H9 (cell line): ENCODE results near the gene KIF22. TPM values are rescaled to one million over a fixed set of nuclear protein-coding genes. Genes with fewer than 3 reads are reported as not detected.

Experiments used
- DNase-seq: peaks from one replicate; pipeline ENCODE4 v3.0.0-alpha.2; 2017
- H2AFZ ChIP-seq: one replicate; pipeline ENCODE4 v1.6.1; 2013; ENCODE audit warnings: mild to moderate bottlenecking, low read length, control low read depth, moderate library complexity
- H2AK5ac ChIP-seq: 2 replicates; pipeline ENCODE4 v1.6.1; 2013; ENCODE audit warnings: low read length, control low read depth, mixed read lengths; ENCODE audit not compliant: insufficient read length
- H2BK120ac ChIP-seq: one replicate; pipeline ENCODE4 v1.6.1; 2013; ENCODE audit warnings: low read depth, mild to moderate bottlenecking, low read length, control low read depth, inconsistent platforms; ENCODE audit not compliant: poor library complexity, severe bottlenecking
- H2BK12ac ChIP-seq: 2 replicates; pipeline ENCODE4 v1.6.1; 2013; ENCODE audit warnings: low read length, control low read depth, mixed read lengths, low read depth; ENCODE audit not compliant: insufficient read length
- H2BK15ac ChIP-seq: 2 replicates; pipeline ENCODE4 v1.6.1; 2013; ENCODE audit warnings: low read depth, low read length, control low read depth
- H2BK20ac ChIP-seq: one replicate; pipeline ENCODE4 v1.6.1; 2013; ENCODE audit warnings: low read depth, mild to moderate bottlenecking, low read length, control low read depth, inconsistent platforms; ENCODE audit not compliant: poor library complexity, severe bottlenecking
- H2BK5ac ChIP-seq: 2 replicates; pipeline ENCODE4 v1.6.1; 2013; ENCODE audit warnings: low read length, control low read depth, mixed read lengths; ENCODE audit not compliant: insufficient read length
- H3K14ac ChIP-seq: 2 replicates; pipeline ENCODE4 v1.6.1; 2013; ENCODE audit warnings: low read length, control low read depth; ENCODE audit not compliant: insufficient read depth
- H3K18ac ChIP-seq: 2 replicates; pipeline ENCODE4 v1.6.1; 2013; ENCODE audit warnings: low read depth, mild to moderate bottlenecking, mixed read lengths, low read length, control low read depth; ENCODE audit not compliant: insufficient read length
- H3K23ac ChIP-seq: 2 replicates; pipeline ENCODE4 v1.6.1; 2013; ENCODE audit warnings: low read length, control low read depth, mixed read lengths, low read depth; ENCODE audit not compliant: insufficient read length
- H3K23me2 ChIP-seq: 2 replicates; pipeline ENCODE4 v1.6.1; 2013; ENCODE audit warnings: low read depth, mild to moderate bottlenecking, mixed read lengths, low read length, control low read depth; ENCODE audit not compliant: insufficient read length, poor library complexity, severe bottlenecking
- H3K27ac ChIP-seq: 2 replicates; pipeline ENCODE4 v1.5.1; 2013; ENCODE audit warnings: low read length, control low read depth, mixed read lengths, low read depth; ENCODE audit not compliant: insufficient read length
- H3K27me3 ChIP-seq: 2 replicates; pipeline ENCODE4 v1.6.1; 2013; ENCODE audit warnings: low read length, control low read depth, inconsistent platforms; ENCODE audit not compliant: insufficient read depth
- H3K4ac ChIP-seq: 2 replicates; pipeline ENCODE4 v1.6.1; 2013; ENCODE audit warnings: low read depth, mild to moderate bottlenecking, control low read depth, inconsistent platforms, low read length, moderate library complexity
- H3K4me1 ChIP-seq: 2 replicates; pipeline ENCODE4 v1.6.1; 2013; ENCODE audit warnings: low read length, control low read depth, inconsistent platforms; ENCODE audit not compliant: insufficient read depth
- H3K4me2 ChIP-seq: 2 replicates; pipeline ENCODE4 v1.6.1; 2013; ENCODE audit warnings: low read length, control low read depth, mixed read lengths; ENCODE audit not compliant: insufficient read length, insufficient read depth
- H3K56ac ChIP-seq: 2 replicates; pipeline ENCODE4 v1.6.1; 2013; ENCODE audit warnings: low read depth, mild to moderate bottlenecking, mixed read lengths, low read length, control low read depth; ENCODE audit not compliant: insufficient read length
- H3K79me1 ChIP-seq: 2 replicates; pipeline ENCODE4 v1.6.1; 2013; ENCODE audit warnings: low read depth, mild to moderate bottlenecking, moderate library complexity, low read length, control low read depth, inconsistent platforms; ENCODE audit not compliant: insufficient read depth, poor library complexity, severe bottlenecking
- H3K79me2 ChIP-seq: 2 replicates; pipeline ENCODE4 v1.6.1; 2013; ENCODE audit warnings: low read length, control low read depth, inconsistent platforms; ENCODE audit not compliant: insufficient read depth
- H3K9ac ChIP-seq: 2 replicates; pipeline ENCODE4 v1.6.1; 2013; ENCODE audit warnings: low read length, control low read depth, mixed read lengths; ENCODE audit not compliant: insufficient read length; ENCODE audit errors: extremely low read depth
- H3K9me3 ChIP-seq: one replicate; pipeline ENCODE4 v1.6.1; 2013; ENCODE audit warnings: low read depth, low read length, inconsistent platforms; ENCODE audit not compliant: control insufficient read depth
- H3T11ph ChIP-seq: one replicate; pipeline ENCODE4 v1.6.1; 2013; ENCODE audit warnings: mild to moderate bottlenecking, low read length, control low read depth, inconsistent platforms
- H4K20me1 ChIP-seq: one replicate; pipeline ENCODE4 v1.6.1; 2013; ENCODE audit not compliant: control insufficient read depth, insufficient read length, insufficient read depth
- H4K5ac ChIP-seq: 2 replicates; pipeline ENCODE4 v1.6.1; 2013; ENCODE audit warnings: low read depth, mild to moderate bottlenecking, mixed read lengths, low read length, control low read depth; ENCODE audit not compliant: insufficient read length
- H4K8ac ChIP-seq: replicated peaks from 2 replicates; pipeline ENCODE4 v1.6.1; 2013; ENCODE audit warnings: low read length, control low read depth, mixed read lengths, low read depth; ENCODE audit not compliant: insufficient read length
- H4K91ac ChIP-seq: 2 replicates; pipeline ENCODE4 v1.6.1; 2013; ENCODE audit warnings: low read depth, mild to moderate bottlenecking, moderate library complexity, mixed read lengths, low read length, control low read depth; ENCODE audit not compliant: insufficient read length
- H3K27ac Mint-ChIP-seq, 3 experiments: 2 replicates in 2 of 3; 3 replicates in 1 of 3; pipeline ENCODE4 v1.8.0; 2020 to 2021; ENCODE audit warnings: mixed read lengths in 3 of 3, mild to moderate bottlenecking in 1 of 3, moderate library complexity in 1 of 3
- H3K27me3 Mint-ChIP-seq: 2 replicates; pipeline ENCODE4 v1.8.0; 2021; ENCODE audit warnings: low read depth, mild to moderate bottlenecking, moderate library complexity, mixed read lengths
- H3K36me3 Mint-ChIP-seq, 3 experiments: 2 replicates in 2 of 3; 3 replicates in 1 of 3; pipeline ENCODE4 v1.8.0; 2020 to 2021; ENCODE audit warnings: low read depth in 3 of 3, mixed read lengths in 3 of 3; ENCODE audit not compliant: insufficient read depth in 1 of 3
- H3K4me1 Mint-ChIP-seq, 2 experiments: 2 replicates each; pipeline ENCODE4 v1.8.0; 2020; ENCODE audit warnings: mixed read lengths in 2 of 2
- H3K4me3 Mint-ChIP-seq, 2 experiments: 2 replicates in 1 of 2; 3 replicates in 1 of 2; pipeline ENCODE4 v1.8.0; 2020 to 2021; ENCODE audit warnings: mild to moderate bottlenecking in 2 of 2, mixed read lengths in 2 of 2, moderate library complexity in 1 of 2
- H3K9me3 Mint-ChIP-seq, 2 experiments: 2 replicates in 1 of 2; 3 replicates in 1 of 2; pipeline ENCODE4 v1.8.0; 2020; ENCODE audit warnings: mild to moderate bottlenecking in 2 of 2, mixed read lengths in 2 of 2, moderate library complexity in 1 of 2
- WGBS: extraction: QIAGEN DNeasy Blood & Tissue Kit; methylation state at CpG from one replicate; pipeline ENCODE4 v1.1.7; 2013; ENCODE audit warnings: missing lambda C conversion rate, low lambda C conversion rate, mixed read lengths; ENCODE audit not compliant: insufficient read length; ENCODE audit errors: extremely low coverage; 5-methylcytosine and 5-hydroxymethylcytosine counted together
- total RNA-seq: library from RNA; stranded (reverse); gene quantifications from 2 replicates; pipeline ENCODE4 v1.2.1, GENCODE V29; 2021
- TF ChIP-seq, protein P1 (sequence below): fragments of 200-600 bp; sonication (generic); conservative IDR thresholded peaks from 3 replicates; pipeline ENCODE4 v1.8.0; 2021; ENCODE audit warnings: antibody characterized with exemption, mild to moderate bottlenecking

Gene KIF22
- total RNA-seq, 1 experiment from 2014 or later, result 151 TPM

- no peak for DNase-seq
- H3K27ac Mint-ChIP-seq, result no peak overlapping the region
- H3K4me1 Mint-ChIP-seq, result no peaks in the 10 kb centered on the region
- H3K14ac ChIP-seq, result no peak overlapping the region; the same call in 1 of the 2 replicates
- H3K9ac ChIP-seq, result no peak overlapping the region
- H4K8ac ChIP-seq, result no peak overlapping the region
- H3K9me3 ChIP-seq, result no peaks in the 10 kb centered on the region
- no peak overlapping the region for H3K56ac ChIP-seq
- no peak overlapping the region for H3K4me2 ChIP-seq
- H3K4me1 ChIP-seq, result no peaks in the 10 kb centered on the region
- no peak overlapping the region for H3K4ac ChIP-seq
- H3T11ph ChIP-seq, result no peak overlapping the region
- no peak overlapping the region for H3K18ac ChIP-seq
- no peak overlapping the region for H4K5ac ChIP-seq
- H3K36me3 Mint-ChIP-seq, result no peaks in the 10 kb centered on the region
- H4K20me1 ChIP-seq, result no peaks in the 10 kb centered on the region
- no peaks in the 10 kb centered on the region for H3K79me2 ChIP-seq
- H2AK5ac ChIP-seq, result no peak overlapping the region
- no peaks in the 10 kb centered on the region for H3K23me2 ChIP-seq
- H2BK12ac ChIP-seq, result no peak overlapping the region
- no CpG with 5 or more reads among the region's 23 CpGs for WGBS
- H2BK20ac ChIP-seq, result no peak overlapping the region
- no peak overlapping the region for H2BK15ac ChIP-seq
- H3K4me3 Mint-ChIP-seq, result no peak overlapping the region; a peak in 1 of 5 replicates
- H3K27me3 Mint-ChIP-seq, result no peaks in the 10 kb centered on the region
- H3K27ac ChIP-seq, result no peak overlapping the region
- no peak overlapping the region for H3K23ac ChIP-seq
- TF ChIP-seq, protein P1, sequence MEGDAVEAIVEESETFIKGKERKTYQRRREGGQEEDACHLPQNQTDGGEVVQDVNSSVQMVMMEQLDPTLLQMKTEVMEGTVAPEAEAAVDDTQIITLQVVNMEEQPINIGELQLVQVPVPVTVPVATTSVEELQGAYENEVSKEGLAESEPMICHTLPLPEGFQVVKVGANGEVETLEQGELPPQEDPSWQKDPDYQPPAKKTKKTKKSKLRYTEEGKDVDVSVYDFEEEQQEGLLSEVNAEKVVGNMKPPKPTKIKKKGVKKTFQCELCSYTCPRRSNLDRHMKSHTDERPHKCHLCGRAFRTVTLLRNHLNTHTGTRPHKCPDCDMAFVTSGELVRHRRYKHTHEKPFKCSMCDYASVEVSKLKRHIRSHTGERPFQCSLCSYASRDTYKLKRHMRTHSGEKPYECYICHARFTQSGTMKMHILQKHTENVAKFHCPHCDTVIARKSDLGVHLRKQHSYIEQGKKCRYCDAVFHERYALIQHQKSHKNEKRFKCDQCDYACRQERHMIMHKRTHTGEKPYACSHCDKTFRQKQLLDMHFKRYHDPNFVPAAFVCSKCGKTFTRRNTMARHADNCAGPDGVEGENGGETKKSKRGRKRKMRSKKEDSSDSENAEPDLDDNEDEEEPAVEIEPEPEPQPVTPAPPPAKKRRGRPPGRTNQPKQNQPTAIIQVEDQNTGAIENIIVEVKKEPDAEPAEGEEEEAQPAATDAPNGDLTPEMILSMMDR, result no peak
- no peak overlapping the region for H2BK120ac ChIP-seq
- no peak overlapping the region for H2AFZ ChIP-seq
- no peak overlapping the region for H4K91ac ChIP-seq
- H3K9me3 Mint-ChIP-seq, result no peaks in the 10 kb centered on the region
- no peak overlapping the region for H2BK5ac ChIP-seq
- no peaks in the 10 kb centered on the region for H3K27me3 ChIP-seq
- H3K79me1 ChIP-seq, result no peaks in the 10 kb centered on the region
These were observed 51.1 kb downstream of the KIF22 start for GRCh38 chr16:29841631-29842030.
